HS-5 (cell line): Measurements from ENCODE around the gene WSCD2.

ENCODE experiments used
- DNase-seq: peaks from one replicate; pipeline ENCODE4 v3.0.0-alpha.2; 2012; ENCODE audit warnings: low read depth

Gene WSCD2

DNA sequence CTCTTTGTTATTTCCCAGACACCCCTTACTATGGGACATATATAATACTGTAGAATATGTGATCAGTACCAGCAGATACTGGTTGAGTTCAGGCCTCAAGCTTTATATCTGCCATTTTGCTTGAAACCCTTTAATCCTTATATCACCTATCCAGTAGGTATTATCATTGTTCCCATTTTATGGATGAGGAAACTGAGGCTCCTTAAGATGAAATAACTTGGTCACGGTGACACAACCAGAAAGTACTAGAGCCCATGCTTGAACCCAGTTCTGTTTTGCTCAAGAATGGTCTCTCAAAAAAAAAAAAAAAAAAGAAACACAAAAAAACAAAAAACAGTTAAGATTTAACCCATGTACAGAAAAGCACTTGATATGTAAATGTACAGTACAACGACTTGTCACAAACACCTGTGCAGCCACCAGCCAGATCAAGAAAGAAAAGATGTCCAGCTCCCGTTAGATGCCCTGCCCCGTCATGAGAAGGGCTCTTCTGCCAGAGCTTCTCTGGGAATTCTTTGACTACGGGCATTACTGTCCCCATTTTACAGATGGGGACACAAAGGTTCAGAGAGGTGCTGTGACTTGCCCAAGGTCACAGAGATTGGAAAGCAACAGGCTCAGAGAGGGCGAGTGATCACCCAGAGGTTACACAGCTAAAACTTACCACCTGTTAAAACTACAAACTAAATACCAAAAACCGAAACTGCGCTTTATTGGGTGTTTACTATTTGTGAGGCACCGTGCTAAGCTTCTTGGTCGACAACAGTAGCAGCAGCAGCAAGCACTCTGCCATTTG, 669 bp upstream of the WSCD2 start:
- DNase-seq = no peak

DNA sequence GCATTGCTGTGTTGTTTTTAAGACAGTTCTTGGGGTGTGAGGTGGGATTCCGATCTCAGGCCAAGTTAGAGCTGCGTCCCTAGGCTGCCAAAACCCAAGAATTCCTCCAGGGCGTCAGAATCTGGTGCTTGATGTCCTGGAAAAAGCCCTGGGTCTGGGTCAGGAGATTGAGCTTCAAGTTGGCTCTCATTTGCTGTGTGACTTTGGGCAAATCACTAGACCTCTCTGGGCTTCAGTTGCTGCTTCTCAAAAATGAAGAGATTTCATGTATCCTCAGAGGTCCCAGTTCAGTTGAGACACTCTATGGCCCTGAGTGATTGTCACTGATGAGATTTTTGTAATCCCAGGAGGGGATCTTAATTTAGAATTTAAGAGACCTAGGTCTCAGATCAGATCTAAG, 1.9 kb downstream of the WSCD2 start:
- no peak for DNase-seq

GRCh38 chr12:108131657-108132126, 2.6 kb downstream of the WSCD2 start:
- no peak for DNase-seq

DNA sequence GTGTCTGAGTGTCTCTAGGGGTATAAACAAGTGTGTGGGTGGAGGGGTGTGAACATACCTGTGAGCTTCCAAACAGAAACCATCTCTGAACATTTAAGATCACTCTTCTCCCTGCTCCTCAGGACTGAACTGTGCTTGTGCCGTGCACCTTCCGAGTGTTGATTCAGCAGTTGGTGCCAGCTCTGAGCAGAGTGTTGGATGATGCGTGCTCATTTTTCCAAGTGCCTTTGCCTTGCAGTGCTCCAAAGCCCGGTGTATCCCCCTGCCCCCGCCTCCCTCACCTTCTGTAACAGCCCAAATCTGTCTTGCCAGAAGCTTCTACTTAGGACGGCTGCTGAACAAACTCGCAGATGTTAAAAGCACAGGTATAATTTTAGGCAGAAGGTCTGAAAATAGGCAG, 4.4 kb downstream of the WSCD2 start:
- no peak for DNase-seq

GRCh38 chr12:108134744-108135143, 5.7 kb downstream of the WSCD2 start:
- DNase-seq = no peak

- no peak for DNase-seq
These were observed 6.5 kb downstream of the WSCD2 start for GRCh38 chr12:108135627-108136026.

DNA sequence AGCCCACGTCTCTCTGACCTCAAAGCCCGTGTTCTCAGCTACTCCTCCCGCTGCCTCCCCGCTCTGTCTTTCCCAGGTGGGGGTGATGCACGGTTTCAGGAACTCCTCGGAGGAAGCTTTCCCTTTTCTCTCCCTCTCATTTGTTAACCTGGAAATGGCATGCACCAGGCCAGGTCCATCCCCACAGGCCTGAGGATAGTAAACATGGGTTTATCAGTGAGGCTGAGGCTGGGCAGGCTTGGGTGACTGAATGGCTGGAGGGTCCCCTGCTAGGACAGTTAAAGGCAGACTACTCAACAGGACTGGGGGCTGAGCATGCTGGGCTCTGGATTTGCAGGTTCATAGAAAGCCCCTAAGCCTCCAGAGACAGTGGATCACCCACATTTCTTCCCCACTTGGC, 7.6 kb downstream of the WSCD2 start:
- no peak for DNase-seq

GRCh38 chr12:108139454-108139853, 10.4 kb downstream of the WSCD2 start:
- no peak for DNase-seq

DNA sequence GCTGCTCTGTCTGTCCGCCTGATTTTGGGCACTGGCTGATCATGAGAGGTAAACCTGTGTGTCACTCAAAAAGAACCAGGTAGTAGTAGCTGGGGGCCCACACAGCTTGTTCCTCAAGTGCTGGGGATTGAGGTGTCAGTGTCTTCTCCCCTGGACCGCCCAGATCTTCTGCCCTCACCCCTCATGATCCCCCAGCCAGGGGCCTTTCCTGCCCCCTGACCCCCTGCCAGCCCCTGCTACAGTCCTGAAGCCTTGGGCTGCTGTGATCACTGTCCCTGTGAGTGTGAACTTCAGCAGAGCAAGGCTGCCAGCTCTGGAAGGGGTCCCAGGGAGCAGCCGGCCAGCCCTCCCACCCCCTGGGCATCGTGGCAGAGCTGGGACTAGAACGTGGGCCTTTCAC, 11.4 kb downstream of the WSCD2 start:
- DNase-seq = no peak

- no peak for DNase-seq
These were observed 12.6 kb downstream of the WSCD2 start for GRCh38 chr12:108141600-108142130.

GRCh38 chr12:108143144-108143543, 14.1 kb downstream of the WSCD2 start:
- no peak for DNase-seq

- no peak for DNase-seq
These were observed 15.0 kb downstream of the WSCD2 start for GRCh38 chr12:108144080-108144479.

- DNase-seq = no peak
These were observed 15.9 kb downstream of the WSCD2 start for GRCh38 chr12:108145011-108145410.

- DNase-seq = no peak
These were observed 17.2 kb downstream of the WSCD2 start for GRCh38 chr12:108146035-108146893.

DNA sequence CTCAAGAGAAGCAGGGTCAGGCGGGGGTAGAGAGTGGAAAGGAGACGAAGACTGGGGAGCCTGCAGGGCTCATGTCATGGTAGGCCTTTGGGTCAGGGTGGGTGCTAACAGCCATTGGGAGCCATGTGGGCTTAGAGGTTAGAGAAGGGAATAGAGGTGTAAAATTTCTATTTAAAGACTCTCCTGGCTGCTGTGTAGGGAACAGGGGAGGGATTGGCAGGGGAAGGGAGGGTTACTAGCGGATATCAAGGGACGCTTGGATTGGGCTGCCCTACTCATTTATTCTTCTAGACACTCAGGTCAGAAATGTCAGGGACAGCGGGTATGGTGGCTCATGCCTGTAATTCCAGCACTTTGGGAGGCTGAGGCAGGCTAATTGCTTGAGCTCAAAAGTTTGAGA, 18.2 kb downstream of the WSCD2 start:
- no peak for DNase-seq

DNA sequence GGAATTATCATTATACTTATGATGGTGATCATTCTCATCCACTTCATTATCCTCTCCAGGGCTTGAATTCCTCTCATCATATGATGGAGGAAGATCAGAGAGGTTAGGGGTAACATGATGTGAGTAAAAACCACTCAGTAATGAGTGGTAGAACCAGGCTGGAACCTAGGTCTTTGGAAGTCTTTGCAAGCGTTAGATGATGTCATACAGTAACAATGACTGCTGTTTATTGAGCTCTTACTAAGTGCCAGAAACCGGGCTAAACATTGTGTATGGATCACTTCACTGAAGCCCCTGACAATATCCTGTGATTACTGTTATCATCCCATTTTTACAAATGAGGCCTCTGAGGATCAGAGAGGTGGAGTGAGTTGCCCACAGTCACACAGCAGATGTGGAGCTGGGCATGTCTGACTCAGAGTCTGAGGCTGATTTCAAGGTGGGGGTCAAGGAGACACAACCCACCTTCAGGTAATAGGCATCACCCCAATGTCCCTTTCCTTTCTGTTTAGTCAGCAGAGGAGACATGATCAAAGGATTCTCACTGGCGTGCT, 19.5 kb downstream of the WSCD2 start:
- DNase-seq = no peak

DNA sequence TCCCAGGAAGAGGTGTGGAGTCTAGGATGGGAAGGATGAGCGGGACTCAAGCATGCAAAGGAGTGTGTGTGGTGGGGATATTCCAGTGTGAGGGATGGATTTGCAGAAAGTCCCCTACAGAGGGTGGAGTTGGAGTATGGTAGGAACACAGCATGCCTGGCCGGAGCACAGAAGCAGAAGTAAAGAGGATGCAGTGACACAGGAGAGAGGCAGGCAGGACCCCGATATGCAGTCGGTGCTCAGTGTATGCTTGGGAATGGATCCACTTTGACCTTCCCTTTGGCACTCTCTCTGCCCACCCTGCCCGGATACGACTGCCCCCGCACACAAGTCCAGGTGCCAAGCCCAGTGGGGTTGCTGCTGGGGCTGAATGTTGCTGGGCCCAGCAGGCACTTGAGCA, 21.3 kb downstream of the WSCD2 start:
- DNase-seq = no peak

DNA sequence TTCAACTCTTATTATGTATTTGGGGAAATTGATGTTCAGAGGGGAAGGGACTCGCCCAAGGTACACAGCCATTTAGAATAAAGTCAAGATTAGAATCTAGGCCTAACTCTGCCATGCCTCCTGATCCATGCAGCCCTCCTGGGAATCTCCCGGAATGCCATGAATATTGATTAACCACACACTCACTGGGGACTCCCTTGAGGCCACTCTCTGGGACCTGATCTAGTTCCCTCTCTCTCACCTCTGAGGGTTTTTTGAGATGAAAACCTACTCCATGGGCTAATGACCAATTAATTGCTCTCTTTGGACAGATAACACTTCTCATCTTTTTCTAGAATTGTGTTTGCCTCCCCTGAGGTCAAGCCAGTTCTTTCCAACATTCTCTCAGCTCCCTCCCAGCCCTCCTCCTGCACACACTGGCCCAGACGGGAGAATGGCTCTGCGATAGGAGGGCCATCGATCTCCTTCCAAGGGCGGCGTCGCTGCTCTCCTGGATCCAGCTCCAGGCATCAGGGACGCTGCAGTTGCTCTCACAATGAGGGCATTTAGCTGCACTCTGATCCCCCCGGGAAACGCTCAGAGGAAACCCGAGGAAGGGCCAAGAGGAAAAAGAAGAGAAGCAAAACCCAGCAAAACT, 22.6 kb downstream of the WSCD2 start:
- DNase-seq = no peak

DNA sequence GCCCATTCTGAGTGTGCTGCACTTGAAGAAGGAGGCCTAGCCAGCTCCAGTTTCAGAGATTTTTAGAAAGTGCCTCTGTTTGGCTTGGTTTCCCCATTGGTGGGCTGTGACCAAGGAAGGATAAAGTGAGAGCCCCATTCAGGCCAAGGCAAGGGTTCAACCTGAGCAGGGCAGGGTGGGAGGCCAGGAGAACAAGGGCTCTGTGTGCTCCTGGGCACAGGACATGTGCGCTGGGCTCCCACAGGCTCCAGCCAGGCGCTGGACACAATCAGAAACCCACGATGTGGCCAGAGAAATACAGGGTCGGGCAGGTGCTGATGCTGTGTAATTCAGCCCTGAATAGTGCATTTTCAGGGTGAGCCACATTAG, 23.1 kb downstream of the WSCD2 start:
- DNase-seq = no peak

DNA sequence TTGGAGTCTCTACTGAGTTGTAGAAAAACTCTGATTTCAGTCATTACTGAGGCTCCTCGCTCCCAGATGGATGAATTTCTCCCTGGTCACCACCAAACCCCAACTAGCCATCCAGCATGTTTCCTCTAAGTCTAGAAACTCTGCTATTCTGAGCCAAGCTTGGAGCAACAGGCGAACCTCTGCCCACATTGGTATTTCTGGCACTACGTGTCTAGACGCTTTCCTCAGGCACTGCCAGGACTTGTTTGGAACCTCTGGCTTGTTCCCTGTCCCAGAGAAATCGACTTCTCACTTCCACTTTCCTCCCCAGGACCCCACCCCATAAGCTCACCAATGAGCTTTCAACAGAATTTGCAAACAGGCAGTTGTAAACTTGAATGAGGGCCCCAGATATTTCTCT, 27.6 kb downstream of the WSCD2 start:
- DNase-seq = no peak

GRCh38 chr12:108157870-108158459, 28.9 kb downstream of the WSCD2 start:
- DNase-seq = no peak

DNA sequence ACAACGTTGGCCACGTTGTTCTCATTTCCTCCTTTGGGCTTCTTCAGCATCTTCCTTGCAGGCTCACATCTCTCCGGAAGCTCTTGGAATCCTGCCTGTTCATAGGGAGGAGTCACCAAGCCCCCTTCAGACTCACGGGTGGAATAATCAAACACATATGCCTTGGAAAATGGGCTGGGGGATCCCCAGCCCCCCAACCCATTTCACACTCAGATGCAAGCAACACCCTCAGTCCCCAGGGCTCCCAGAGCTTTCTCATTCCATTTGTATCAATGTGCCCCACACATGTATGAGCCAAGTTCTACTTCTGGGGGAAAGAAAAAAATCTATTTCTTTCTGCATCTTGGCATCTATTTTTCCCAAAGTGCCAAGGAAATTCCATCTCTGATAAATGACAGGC, 33.1 kb downstream of the WSCD2 start:
- DNase-seq = no peak
